ENCODE data around the gene KIAA1143. TPM values are rescaled to one million over a fixed set of nuclear protein-coding genes. Genes with fewer than 3 reads are reported as not detected.

KIAA1143 gene
- total RNA-seq, result 10 to 100 TPM; 40.8 to 44.3 TPM
- polyA plus RNA-seq (ENCODE audit: insufficient read length in 2 of 2), result 10 to 100 TPM; 32.8 to 44.7 TPM
- long read RNA-seq, donor 1, full-length matches to known transcripts, result 19 of 19 reads
- long read RNA-seq, donor 1, partial matches to known transcripts, result 0 of 19 reads
- long read RNA-seq, donor 1, other reads (novel, unspliced or antisense), result 0 of 19 reads
- long read RNA-seq, donor 2, full-length matches to known transcripts, result 6 of 6 reads
- long read RNA-seq, donor 2, partial matches to known transcripts, result 0 of 6 reads
- long read RNA-seq, donor 2, other reads (novel, unspliced or antisense), result 0 of 6 reads
- long read RNA-seq, donor 3, full-length matches to known transcripts, result 11 of 11 reads
- long read RNA-seq, donor 3, partial matches to known transcripts, result 0 of 11 reads
- long read RNA-seq, donor 3, other reads (novel, unspliced or antisense), result 0 of 11 reads
- long read RNA-seq, donor 4, full-length matches to known transcripts, result 28 of 28 reads
- long read RNA-seq, donor 4, partial matches to known transcripts, result 0 of 28 reads
- long read RNA-seq, donor 4, other reads (novel, unspliced or antisense), result 0 of 28 reads

DNA sequence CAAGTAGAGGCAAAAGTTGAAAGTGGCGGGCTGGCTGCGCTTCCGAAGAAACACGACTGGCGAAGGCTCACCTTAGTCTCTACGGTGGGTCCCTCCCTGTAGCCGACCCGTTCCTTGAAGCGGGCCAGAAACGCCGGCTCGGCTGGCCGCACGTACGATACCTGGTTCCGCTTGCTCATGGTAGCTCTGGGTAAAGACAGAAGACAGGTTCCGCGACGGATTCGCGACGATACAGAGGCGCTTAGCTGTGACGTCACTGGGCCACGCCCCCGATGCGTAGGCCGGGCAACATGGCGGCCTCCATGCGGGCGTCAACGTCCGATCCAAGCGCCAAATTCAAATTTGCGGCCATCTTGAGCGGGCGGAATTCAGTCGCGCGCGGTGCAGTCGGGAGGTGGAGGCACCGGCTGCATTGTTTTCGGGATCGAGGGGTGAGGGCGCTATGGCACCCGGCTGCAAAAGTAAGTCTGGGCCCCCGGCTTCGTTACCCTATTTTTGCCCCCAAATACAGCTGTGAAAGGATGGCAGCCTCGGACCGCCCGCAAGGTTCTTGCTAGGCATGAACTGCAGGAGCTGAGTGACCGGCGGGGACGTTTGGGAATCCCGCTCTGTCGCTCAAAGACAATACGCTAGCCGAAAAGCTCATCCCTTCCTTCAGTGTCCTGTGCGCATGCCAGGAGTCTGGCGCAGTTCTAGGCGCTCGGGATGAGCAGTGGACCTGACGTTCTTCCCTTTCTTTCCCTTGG lies at the start of gene KIAA1143, which contains the start of gene KIF15:
TSS of gene KIAA1143 (minus strand) at position 196 of the 746 bp plus-strand sequence. CDS start at position 179, 17 bp downstream.
TSS of gene KIF15 (plus strand) at position 371 of the 746 bp plus-strand sequence. CDS start at position 443, 72 bp downstream.
- WGBS (ENCODE audit: insufficient coverage), result under 1% methylated on average over 63 of the region's 64 CpGs
- peaks cover 4% of the 10 kb centered on the region for H3K36me3 ChIP-seq (ENCODE audit: control insufficient read depth, insufficient read depth, low read length)

GRCh38 chr3:44805960-44806359 lies 44.5 kb upstream of the KIAA1143 start:
- WGBS (ENCODE audit: insufficient coverage), result 100% methylated on average over 1 of the region's 2 CpGs
- Histone ChIP-seq H3K4me1 (ENCODE audit: control insufficient read depth, insufficient read depth, low read length) (no peaks in the 10 kb centered on the region), H3K27ac (ENCODE audit: low read depth, low read length) (no peak overlapping the region), H3K27me3 (ENCODE audit: control insufficient read depth, insufficient read depth, low read length) (no peaks in the 10 kb centered on the region), H3K4me3 (ENCODE audit: low read depth, low read length) (no peak overlapping the region), H3K9me3 (ENCODE audit: control insufficient read depth, insufficient read depth, low read length) (no peaks in the 10 kb centered on the region), H3K36me3 (ENCODE audit: control insufficient read depth, insufficient read depth, low read length) (peaks cover 1% of the 10 kb centered on the region)
- DNase-seq (ENCODE audit: low read depth in 4 of 6, low spot score in 6 of 6), result no peak

More for the DNA sequence above, at the start of gene KIAA1143, which contains the start of gene KIF15:
- Histone ChIP-seq H3K27ac (ENCODE audit: low read depth, low read length) (peak within 1 kb of the TSS; percentile 31), H3K27me3 (ENCODE audit: control insufficient read depth, insufficient read depth, low read length) (no peaks in the 10 kb centered on the region), H3K4me1 (ENCODE audit: control insufficient read depth, insufficient read depth, low read length) (peaks cover 12% of the 10 kb centered on the region), H3K9me3 (ENCODE audit: control insufficient read depth, insufficient read depth, low read length) (peaks cover 5% of the 10 kb centered on the region), H3K4me3 (ENCODE audit: low read depth, low read length) (peak within 1 kb of the TSS; percentile 70)
- DNase-seq (ENCODE audit: low read depth in 4 of 6, low spot score in 6 of 6), result peak; percentile 91 to 99 (median 96)

GRCh38 chr3:44803298-44803697 lies 41.9 kb upstream of the KIAA1143 start:
- H3K4me3 ChIP-seq (ENCODE audit: low read depth, low read length), result no peak overlapping the region

DNA sequence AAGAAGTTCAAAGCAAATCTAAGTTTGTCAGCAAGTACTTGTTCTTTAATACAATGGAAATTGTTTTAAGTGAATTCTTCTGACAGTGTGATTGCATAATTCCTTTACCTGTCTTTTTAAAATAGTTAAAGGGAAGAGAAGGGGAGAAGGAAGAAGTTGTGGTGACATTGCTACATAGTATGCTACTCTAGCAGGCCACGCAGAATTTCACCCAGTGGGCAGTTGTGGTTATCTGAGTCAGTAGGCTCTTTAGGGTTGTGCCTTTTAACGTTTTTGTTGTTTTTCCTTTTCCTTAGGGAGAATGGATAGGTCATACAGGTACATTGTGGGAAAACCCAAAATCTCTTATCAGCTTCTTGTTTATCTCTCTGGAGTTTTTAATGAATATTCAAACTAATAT lies 40.6 kb upstream of the KIAA1143 start:
- H3K4me1 ChIP-seq (ENCODE audit: control insufficient read depth, insufficient read depth, low read length), result no peaks in the 10 kb centered on the region
- no peak for DNase-seq (ENCODE audit: low read depth in 4 of 6, low spot score in 6 of 6)
- no peak overlapping the region for H3K27ac ChIP-seq (ENCODE audit: low read depth, low read length)
- no peaks in the 10 kb centered on the region for H3K9me3 ChIP-seq (ENCODE audit: control insufficient read depth, insufficient read depth, low read length)
- peaks cover 3% of the 10 kb centered on the region for H3K36me3 ChIP-seq (ENCODE audit: control insufficient read depth, insufficient read depth, low read length)
- no peaks in the 10 kb centered on the region for H3K27me3 ChIP-seq (ENCODE audit: control insufficient read depth, insufficient read depth, low read length)
- WGBS (ENCODE audit: insufficient coverage), result no CpG with 5 or more reads among the region's 2 CpGs
- no peak overlapping the region for H3K4me3 ChIP-seq (ENCODE audit: low read depth, low read length)

More at GRCh38 chr3:44803298-44803697, 41.9 kb upstream of the KIAA1143 start:
- no peaks in the 10 kb centered on the region for H3K9me3 ChIP-seq (ENCODE audit: control insufficient read depth, insufficient read depth, low read length)
- H3K4me1 ChIP-seq (ENCODE audit: control insufficient read depth, insufficient read depth, low read length), result no peaks in the 10 kb centered on the region
- no peak overlapping the region for H3K27ac ChIP-seq (ENCODE audit: low read depth, low read length)
- WGBS (ENCODE audit: insufficient coverage), result no CpG with 5 or more reads among the region's 2 CpGs
- no peak for DNase-seq (ENCODE audit: low read depth in 4 of 6, low spot score in 6 of 6)
- peaks cover 3% of the 10 kb centered on the region for H3K36me3 ChIP-seq (ENCODE audit: control insufficient read depth, insufficient read depth, low read length)
- no peaks in the 10 kb centered on the region for H3K27me3 ChIP-seq (ENCODE audit: control insufficient read depth, insufficient read depth, low read length)

GRCh38 chr3:44795197-44795596 lies 33.8 kb upstream of the KIAA1143 start:
- no peak overlapping the region for H3K27ac ChIP-seq (ENCODE audit: low read depth, low read length)
- no peaks in the 10 kb centered on the region for H3K9me3 ChIP-seq (ENCODE audit: control insufficient read depth, insufficient read depth, low read length)
- no peak overlapping the region for H3K4me3 ChIP-seq (ENCODE audit: low read depth, low read length)
- H3K4me1 ChIP-seq (ENCODE audit: control insufficient read depth, insufficient read depth, low read length), result no peaks in the 10 kb centered on the region
- DNase-seq (ENCODE audit: low read depth in 4 of 6, low spot score in 6 of 6), result no peak
- H3K27me3 ChIP-seq (ENCODE audit: control insufficient read depth, insufficient read depth, low read length), result no peaks in the 10 kb centered on the region
- peaks cover 3% of the 10 kb centered on the region for H3K36me3 ChIP-seq (ENCODE audit: control insufficient read depth, insufficient read depth, low read length)
- 91% methylated on average over 3 of the region's 4 CpGs for WGBS (ENCODE audit: insufficient coverage)

DNA sequence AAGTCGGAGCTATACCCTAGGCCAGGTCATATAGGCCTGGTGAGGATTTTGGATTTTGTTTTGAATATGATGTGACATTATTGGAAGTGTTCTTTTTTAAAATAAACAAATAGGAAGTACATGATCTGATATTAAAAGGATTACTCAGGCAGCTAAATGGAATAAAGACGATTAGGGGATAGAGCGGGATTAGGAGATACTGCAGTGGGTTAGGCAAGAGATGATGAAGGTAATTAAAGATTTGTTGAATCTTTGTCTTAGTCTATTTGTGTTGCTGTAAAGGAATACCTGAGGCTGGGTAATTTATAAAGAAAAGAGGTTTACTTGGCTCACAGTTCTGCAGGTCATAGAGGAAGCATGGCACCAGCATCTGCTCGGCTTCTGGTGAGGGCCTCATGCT lies 21.5 kb upstream of the KIAA1143 start:
- Histone ChIP-seq H3K9me3 (ENCODE audit: control insufficient read depth, insufficient read depth, low read length) (no peaks in the 10 kb centered on the region), H3K4me1 (ENCODE audit: control insufficient read depth, insufficient read depth, low read length) (no peaks in the 10 kb centered on the region), H3K27me3 (ENCODE audit: control insufficient read depth, insufficient read depth, low read length) (no peaks in the 10 kb centered on the region), H3K36me3 (ENCODE audit: control insufficient read depth, insufficient read depth, low read length) (peaks cover 2% of the 10 kb centered on the region), H3K27ac (ENCODE audit: low read depth, low read length) (no peak overlapping the region), H3K4me3 (ENCODE audit: low read depth, low read length) (no peak overlapping the region)
- 98% methylated on average over 4 of the region's 4 CpGs for WGBS (ENCODE audit: insufficient coverage)
- no peak for DNase-seq (ENCODE audit: low read depth in 4 of 6, low spot score in 6 of 6)

DNA sequence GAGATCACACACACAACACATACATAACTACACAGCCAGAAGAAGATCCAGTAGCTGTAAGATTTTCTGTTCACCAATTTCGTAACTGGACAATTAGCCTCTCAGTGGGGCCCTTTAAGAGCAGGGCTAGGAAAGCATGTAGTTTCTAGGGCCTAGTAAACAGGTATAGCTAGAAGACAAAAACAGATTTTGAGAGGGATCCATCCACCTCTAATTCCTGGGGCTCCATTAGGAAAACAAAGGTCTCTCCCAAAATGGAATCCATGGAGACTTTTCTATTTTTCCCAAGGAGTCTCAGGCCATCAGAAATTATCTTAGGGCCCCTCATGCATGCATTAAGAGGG lies 10.7 kb upstream of the KIAA1143 start:
- Histone ChIP-seq H3K9me3 (ENCODE audit: control insufficient read depth, insufficient read depth, low read length) (peaks cover 8% of the 10 kb centered on the region), H3K36me3 (ENCODE audit: control insufficient read depth, insufficient read depth, low read length) (peaks cover 4% of the 10 kb centered on the region), H3K27me3 (ENCODE audit: control insufficient read depth, insufficient read depth, low read length) (no peaks in the 10 kb centered on the region), H3K4me3 (ENCODE audit: low read depth, low read length) (no peak overlapping the region), H3K27ac (ENCODE audit: low read depth, low read length) (no peak overlapping the region), H3K4me1 (ENCODE audit: control insufficient read depth, insufficient read depth, low read length) (no peaks in the 10 kb centered on the region)
- DNase-seq (ENCODE audit: low read depth in 4 of 6, low spot score in 6 of 6), result no peak
- WGBS (ENCODE audit: insufficient coverage), result no CpG with 5 or more reads among the region's 1 CpG

DNA sequence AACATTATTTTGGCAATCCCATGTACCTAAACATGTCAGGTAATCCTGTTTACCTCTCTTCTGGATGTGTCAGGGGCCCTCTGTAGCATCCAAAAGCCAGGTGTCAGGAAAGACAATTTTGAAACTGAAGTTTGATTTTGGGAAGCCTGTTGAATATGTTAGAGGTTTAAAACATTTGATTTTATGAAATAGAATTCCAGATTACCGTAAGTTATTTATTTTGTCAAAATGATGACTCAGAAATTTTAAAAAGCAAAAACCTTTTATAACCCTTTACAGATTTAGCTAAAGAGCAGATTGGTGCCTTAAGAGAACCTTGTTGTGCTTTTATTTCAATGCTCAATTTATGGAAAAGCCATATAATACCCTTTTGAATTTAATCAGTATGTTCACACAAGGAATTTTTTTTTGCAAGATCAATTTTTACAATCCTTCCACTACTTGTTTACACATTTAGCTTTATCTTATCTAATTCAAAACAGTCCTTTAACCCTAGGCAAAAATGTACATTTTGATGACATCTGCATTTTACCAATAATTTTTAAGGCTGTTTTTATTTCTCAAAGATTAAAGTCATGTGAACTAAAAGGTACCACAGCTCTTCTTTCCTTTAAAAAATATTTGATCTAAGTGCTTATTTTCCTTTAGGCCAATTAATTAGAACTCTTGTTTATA lies 10.1 kb upstream of the KIAA1143 start:
- H3K4me3 ChIP-seq (ENCODE audit: low read depth, low read length), result no peak overlapping the region
- H3K27me3 ChIP-seq (ENCODE audit: control insufficient read depth, insufficient read depth, low read length), result no peaks in the 10 kb centered on the region
- H3K9me3 ChIP-seq (ENCODE audit: control insufficient read depth, insufficient read depth, low read length), result peaks cover 8% of the 10 kb centered on the region
- H3K27ac ChIP-seq (ENCODE audit: low read depth, low read length), result no peak overlapping the region
- no CpG with 5 or more reads among the region's 1 CpG for WGBS (ENCODE audit: insufficient coverage)
- peaks cover 4% of the 10 kb centered on the region for H3K36me3 ChIP-seq (ENCODE audit: control insufficient read depth, insufficient read depth, low read length)
- no peak for DNase-seq (ENCODE audit: low read depth in 4 of 6, low spot score in 6 of 6)
- no peaks in the 10 kb centered on the region for H3K4me1 ChIP-seq (ENCODE audit: control insufficient read depth, insufficient read depth, low read length)

DNA sequence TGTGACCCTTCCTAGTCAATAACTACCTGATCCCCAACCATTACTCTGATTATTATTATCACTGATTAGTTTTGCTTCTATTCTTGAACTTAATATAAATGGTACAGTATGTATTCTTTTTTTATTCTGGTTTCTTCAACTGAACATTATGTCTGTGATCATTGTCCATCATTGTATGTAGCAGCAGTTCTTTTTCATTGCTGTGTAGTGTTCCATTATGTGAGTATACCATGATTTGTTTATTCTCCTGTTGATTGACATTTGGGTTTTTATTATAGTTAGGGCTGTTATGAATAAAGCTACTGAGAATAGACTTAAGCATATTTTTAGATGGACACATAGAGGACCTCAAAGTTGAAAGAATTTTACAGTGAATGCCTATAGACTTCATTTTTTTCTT lies 2.8 kb upstream of the KIAA1143 start:
- no peak for DNase-seq (ENCODE audit: low read depth in 4 of 6, low spot score in 6 of 6)
- H3K27ac ChIP-seq (ENCODE audit: low read depth, low read length), result no peak overlapping the region
- peaks cover 12% of the 10 kb centered on the region for H3K4me1 ChIP-seq (ENCODE audit: control insufficient read depth, insufficient read depth, low read length)
- no peaks in the 10 kb centered on the region for H3K27me3 ChIP-seq (ENCODE audit: control insufficient read depth, insufficient read depth, low read length)
- no peaks in the 10 kb centered on the region for H3K9me3 ChIP-seq (ENCODE audit: control insufficient read depth, insufficient read depth, low read length)
- H3K4me3 ChIP-seq (ENCODE audit: low read depth, low read length), result no peak overlapping the region
- no peaks in the 10 kb centered on the region for H3K36me3 ChIP-seq (ENCODE audit: control insufficient read depth, insufficient read depth, low read length)

All from spinal cord (tissue), 10 donors.